NT2/D1 (cell line): ENCODE data around the gene MMS22L.

ENCODE experiments used
- SUZ12 ChIP-seq: IDR thresholded peaks from 2 replicates; pipeline ENCODE4 v1.6.1; 2011; ENCODE audit not compliant: insufficient read length, insufficient read depth; ENCODE audit errors: extremely low read depth
- ZNF274 ChIP-seq: IDR thresholded peaks from 2 replicates; pipeline ENCODE4 v1.6.1; 2011; ENCODE audit warnings: mild to moderate bottlenecking, low read depth, low read length

DNA sequence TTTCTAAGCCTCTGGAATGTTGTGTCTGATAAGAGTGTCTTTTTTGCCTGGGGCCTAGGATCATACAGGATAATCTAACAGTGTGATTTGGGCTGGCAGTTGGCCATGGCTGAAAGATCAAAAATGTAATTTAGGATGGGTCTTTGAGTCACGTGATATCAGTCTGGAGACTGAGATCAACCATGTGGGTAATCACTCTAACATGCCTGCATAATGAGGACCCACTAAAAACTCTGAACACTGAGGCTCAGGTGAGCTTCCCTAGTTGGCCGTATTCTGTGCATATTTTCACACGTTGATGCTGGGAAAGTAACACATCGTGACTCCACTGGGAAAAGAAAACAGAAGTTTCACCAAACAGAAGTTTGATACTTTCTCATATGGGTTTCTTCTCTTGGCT, 6.3 kb upstream of the MMS22L start:
- TF ChIP-seq ZNF274 (no peak), SUZ12 (no peak)
